ENCODE data around the gene DHRS12.

GRCh38 chr13:51768976-51769375 is 35.0 kb downstream of the DHRS12 start:
- TF ChIP-seq, protein P1, sequence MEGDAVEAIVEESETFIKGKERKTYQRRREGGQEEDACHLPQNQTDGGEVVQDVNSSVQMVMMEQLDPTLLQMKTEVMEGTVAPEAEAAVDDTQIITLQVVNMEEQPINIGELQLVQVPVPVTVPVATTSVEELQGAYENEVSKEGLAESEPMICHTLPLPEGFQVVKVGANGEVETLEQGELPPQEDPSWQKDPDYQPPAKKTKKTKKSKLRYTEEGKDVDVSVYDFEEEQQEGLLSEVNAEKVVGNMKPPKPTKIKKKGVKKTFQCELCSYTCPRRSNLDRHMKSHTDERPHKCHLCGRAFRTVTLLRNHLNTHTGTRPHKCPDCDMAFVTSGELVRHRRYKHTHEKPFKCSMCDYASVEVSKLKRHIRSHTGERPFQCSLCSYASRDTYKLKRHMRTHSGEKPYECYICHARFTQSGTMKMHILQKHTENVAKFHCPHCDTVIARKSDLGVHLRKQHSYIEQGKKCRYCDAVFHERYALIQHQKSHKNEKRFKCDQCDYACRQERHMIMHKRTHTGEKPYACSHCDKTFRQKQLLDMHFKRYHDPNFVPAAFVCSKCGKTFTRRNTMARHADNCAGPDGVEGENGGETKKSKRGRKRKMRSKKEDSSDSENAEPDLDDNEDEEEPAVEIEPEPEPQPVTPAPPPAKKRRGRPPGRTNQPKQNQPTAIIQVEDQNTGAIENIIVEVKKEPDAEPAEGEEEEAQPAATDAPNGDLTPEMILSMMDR (IDR thresholded peaks at IDR 0.05) = no peak
- no peak for TF ChIP-seq POLR2A (IDR thresholded peaks at IDR 0.05)

Data from adrenal gland (tissue), 5 donors.